SK-N-SH (cell line): ENCODE results near the gene ACACB. TPM values are rescaled to one million over a fixed set of nuclear protein-coding genes. Genes with fewer than 3 reads are reported as not detected.

Experiments used
- CTCF ChIA-PET: fragments of 300-600, 350-600 bp; formaldehyde crosslinking; extraction: SDS; loops from one replicate; lab custom pipeline; 2021; lab: Yijun Ruan, JAX
- POLR2A ChIA-PET: fragments of 350-600 bp; sonication (Branson Sonifier 250); formaldehyde crosslinking; extraction: SDS; loops from one replicate; lab custom pipeline; 2020; ENCODE audit warnings: antibody characterized with exemption, inconsistent platforms; lab: Yijun Ruan, JAX
- DNase-seq: peaks from one replicate; pipeline ENCODE4 v3.0.0; 2012
- H2AFZ ChIP-seq: fragments of 200-600 bp; sonication (generic); 2 replicates; pipeline ENCODE4 v1.8.1; 2016; ENCODE audit warnings: antibody characterized with exemption, mild to moderate bottlenecking, low read depth
- H3F3A ChIP-seq: fragments of 200-600 bp; sonication (generic); replicated peaks from 2 replicates; pipeline ENCODE3; 2016; ENCODE audit warnings: antibody characterized with exemption, mild to moderate bottlenecking; ENCODE audit not compliant: insufficient read depth
- H3K27ac ChIP-seq, 2 experiments: fragments of 200-500 bp in 1 of 2; fragments of 200-600 bp in 1 of 2; sonication (Bioruptor generic) in 1 of 2; sonication (generic), shearing (Covaris generic) in 1 of 2; 2 replicates each; pipeline versions ENCODE4 v1.5.1 to v1.6.1; 2014 to 2016; ENCODE audit warnings: low read depth in 2 of 2, inconsistent platforms in 1 of 2, low read length in 1 of 2, mild to moderate bottlenecking in 1 of 2, mixed read lengths in 1 of 2
- H3K27me3 ChIP-seq: fragments of 200-600 bp; sonication (generic), shearing (Covaris generic); 2 replicates; pipeline ENCODE4 v1.6.1; 2016; ENCODE audit warnings: mixed run types; ENCODE audit not compliant: insufficient read depth
- H3K36me3 ChIP-seq, 2 experiments: fragments of 200-500 bp in 1 of 2; fragments of 200-600 bp in 1 of 2; sonication (Bioruptor generic) in 1 of 2; sonication (generic) in 1 of 2; replicated peaks in 1 of 2; 2 replicates each; pipeline versions ENCODE3 to v1.5.1; 2014 to 2016; ENCODE audit warnings: low read length in 1 of 2, mild to moderate bottlenecking in 1 of 2; ENCODE audit not compliant: insufficient read depth in 2 of 2, control insufficient read depth in 1 of 2
- H3K4me1 ChIP-seq, 2 experiments: fragments of 200-500 bp in 1 of 2; fragments of 200-600 bp in 1 of 2; sonication (Bioruptor generic) in 1 of 2; sonication (generic), shearing (Covaris generic) in 1 of 2; 2 replicates each; pipeline versions ENCODE4 v1.5.1 to v1.6.1; 2014 to 2016; ENCODE audit warnings: low read depth in 1 of 2, low read length in 1 of 2, mixed run types in 1 of 2; ENCODE audit not compliant: insufficient read depth in 2 of 2, control insufficient read depth in 1 of 2
- H3K4me2 ChIP-seq: fragments of 200-600 bp; sonication (generic), shearing (Covaris generic); 2 replicates; pipeline ENCODE4 v1.6.1; 2017; ENCODE audit warnings: mixed run types
- H3K4me3 ChIP-seq, 2 experiments: fragments of 200-500 bp in 1 of 2; fragments of 200-600 bp in 1 of 2; sonication (Bioruptor generic) in 1 of 2; sonication (generic), shearing (Covaris generic) in 1 of 2; 2 replicates each; pipeline versions ENCODE4 v1.5.1 to v1.8.1; 2014 to 2016; ENCODE audit warnings: low read depth in 2 of 2, inconsistent platforms in 1 of 2, low read length in 1 of 2, mild to moderate bottlenecking in 1 of 2, mixed read lengths in 1 of 2, moderate library complexity in 1 of 2
- H3K79me2 ChIP-seq: fragments of 200-600 bp; sonication (generic); 2 replicates; pipeline ENCODE4 v1.8.1; 2017; ENCODE audit warnings: mild to moderate bottlenecking; ENCODE audit not compliant: insufficient read depth
- H3K9ac ChIP-seq: fragments of 200-600 bp; sonication (generic); 2 replicates; pipeline ENCODE4 v1.6.1; 2017; ENCODE audit warnings: mixed run types
- H3K9me2 ChIP-seq: fragments of 200-600 bp; sonication (generic); 2 replicates; pipeline ENCODE4 v1.6.1; 2017; ENCODE audit warnings: mixed run types
- H3K9me3 ChIP-seq: fragments of 200-600 bp; sonication (generic); 2 replicates; pipeline ENCODE4 v1.6.1; 2017; ENCODE audit warnings: mixed run types, mild to moderate bottlenecking, moderate library complexity
- H4K20me1 ChIP-seq: fragments of 200-600 bp; sonication (generic); 2 replicates; pipeline ENCODE4 v1.6.1; 2017; ENCODE audit warnings: mild to moderate bottlenecking, mixed run types; ENCODE audit not compliant: insufficient read depth
- ELF1 ChIP-seq: IDR thresholded peaks from 2 replicates; pipeline ENCODE4 v1.4.0; 2012
- EP300 ChIP-seq, 2 experiments: IDR thresholded peaks; 2 replicates each; pipeline versions ENCODE4 v1.4.0 to v1.6.1; 2012; ENCODE audit warnings: borderline replicate concordance in 1 of 2, low read depth in 1 of 2, low read length in 1 of 2
- EZH2phosphoT487 ChIP-seq: fragments of 200-600 bp; sonication (generic); IDR thresholded peaks from 2 replicates; pipeline ENCODE4 v1.6.1; 2017; ENCODE audit warnings: low read depth, mixed run types, mild to moderate bottlenecking, antibody characterized with exemption, moderate library complexity, borderline replicate concordance
- GABPA ChIP-seq: IDR thresholded peaks from 2 replicates; pipeline ENCODE4 v1.4.0; 2012; ENCODE audit warnings: low read depth, mild to moderate bottlenecking
- GATA2 ChIP-seq: sonication (generic); formaldehyde crosslinking; IDR thresholded peaks from 2 replicates; pipeline ENCODE4 v1.5.0; 2020; ENCODE audit warnings: mild to moderate bottlenecking, missing genetic modification reagents
- IRF3 ChIP-seq: fragments of 150-350 bp; IDR thresholded peaks from 2 replicates; pipeline ENCODE4 v1.6.1; 2016; ENCODE audit warnings: mild to moderate bottlenecking, low read depth, low read length
- JUND ChIP-seq: IDR thresholded peaks from 2 replicates; pipeline ENCODE4 v1.4.0; 2012
- MEF2A ChIP-seq: IDR thresholded peaks from 2 replicates; pipeline ENCODE4 v1.4.0; 2012; ENCODE audit warnings: low read depth, borderline replicate concordance
- NRF1 ChIP-seq: IDR thresholded peaks from 2 replicates; pipeline ENCODE4 v1.6.1; 2012; ENCODE audit warnings: low read depth, mild to moderate bottlenecking, low read length
- PBX3 ChIP-seq: IDR thresholded peaks from 2 replicates; pipeline ENCODE4; 2012
- POLR2AphosphoS5 ChIP-seq: IDR thresholded peaks from 2 replicates; pipeline ENCODE4 v1.6.1; 2012; ENCODE audit warnings: low read depth, low read length
- RFX5 ChIP-seq: IDR thresholded peaks from 2 replicates; pipeline ENCODE4 v1.6.1; 2012; ENCODE audit warnings: mild to moderate bottlenecking, improper control_type of control experiment, low read length
- RXRA ChIP-seq: IDR thresholded peaks from 2 replicates; pipeline ENCODE4 v1.4.0; 2012; ENCODE audit warnings: low read depth, mild to moderate bottlenecking, borderline replicate concordance
- SIN3A ChIP-seq: IDR thresholded peaks from 2 replicates; pipeline ENCODE4 v1.6.1; 2012; ENCODE audit warnings: low read depth, mild to moderate bottlenecking, low read length, moderate library complexity, borderline replicate concordance
- SMC3 ChIP-seq: IDR thresholded peaks from 2 replicates; pipeline ENCODE4 v1.6.1; 2012; ENCODE audit warnings: low read depth, low read length, improper control_type of control experiment
- TAF1 ChIP-seq: IDR thresholded peaks from 2 replicates; pipeline ENCODE4 v1.6.1; 2012; ENCODE audit warnings: low read depth, mild to moderate bottlenecking, low read length, moderate library complexity, borderline replicate concordance
- USF1 ChIP-seq: IDR thresholded peaks from 2 replicates; pipeline ENCODE4 v1.4.0; 2012; ENCODE audit warnings: low read depth, borderline replicate concordance
- USF2 ChIP-seq: fragments of 150-350 bp; IDR thresholded peaks from 2 replicates; pipeline ENCODE4 v1.6.1; 2017; ENCODE audit warnings: antibody characterized with exemption, low read length, low read depth, borderline replicate concordance
- ZBTB33 ChIP-seq: IDR thresholded peaks from 2 replicates; pipeline ENCODE4 v1.4.0; 2012; ENCODE audit warnings: low read depth, borderline replicate concordance
- WGBS: methylation state at CpG from one replicate; pipeline ENCODE4 v1.1.6; 2017; ENCODE audit warnings: low lambda C conversion rate; 5-methylcytosine and 5-hydroxymethylcytosine counted together
- polyA plus RNA-seq, 3 experiments: library from polyadenylated mRNA; depleted of rRNA; stranded (reverse); fragments of >200 nt; gene quantifications; 2 replicates each; pipeline ENCODE4 v1.2.3, GENCODE V29; 2012

Gene ACACB
- polyA plus RNA-seq, 1 of the 3 experiments (the other 2 are of a cell fraction) = 6.1 TPM

GRCh38 chr12:109263439-109263838, 147.1 kb downstream of the ACACB start:
- Histone ChIP-seq H3K79me2 (no peaks in the 10 kb centered on the region), H3K27ac (no peak overlapping the region), H2AFZ (no peak overlapping the region), H4K20me1 (no peaks in the 10 kb centered on the region), H3K4me1 (peaks cover 0 to 8% of the 10 kb centered on the region in 2 experiments; a peak in 1 of 4 replicates), H3F3A (no peaks in the 10 kb centered on the region), H3K9ac (no peak overlapping the region), H3K4me2 (no peak overlapping the region), H3K9me2 (no peaks in the 10 kb centered on the region), H3K27me3 (no peaks in the 10 kb centered on the region), H3K4me3 (no peak overlapping the region), H3K9me3 (no peaks in the 10 kb centered on the region), H3K36me3 (peaks cover 0 to 4% of the 10 kb centered on the region in 2 experiments)
- 86% methylated on average over 3 of the region's 3 CpGs for WGBS
- TF ChIP-seq SMC3 (no peak), JUND (no peak), EP300 (IDR thresholded peaks at IDR 0.05; ENCODE audit: borderline replicate concordance in 1 of 2, low read depth in 1 of 2, low read length in 1 of 2) (no peak), IRF3 (no peak), RXRA (no peak), ELF1 (no peak), SIN3A (no peak), GATA2 (CRISPR knock-in tag) (no peak), TAF1 (no peak), RFX5 (no peak), USF1 (no peak), MEF2A (no peak), POLR2AphosphoS5 (no peak), GABPA (no peak), EZH2phosphoT487 (no peak), NRF1 (no peak), USF2 (no peak), ZBTB33 (no peak), PBX3 (no peak)
- ChIA-PET CTCF (interaction anchor here (0.7 to 9.6 kb wide), 29 partner anchors 8 to 165 kb away, joined by 3 to 127 read pairs (median 5); no protein-coding TSS in a partner anchor), POLR2A (no interaction called here)
- no peak for DNase-seq
